ENCODE data around the gene ROBO1. TPM values are rescaled to one million over a fixed set of nuclear protein-coding genes. Genes with fewer than 3 reads are reported as not detected.

ROBO1 gene
- total RNA-seq, 1 experiment from 2014 or later, result 67.6 TPM

- Histone ChIP-seq H3K27me3 (replicated peaks; ENCODE audit: insufficient read depth, low read depth, low read length, poor library complexity) (no peaks in the 10 kb centered on the region), H3K4me1 (ENCODE audit: insufficient read depth, low read length, poor library complexity, severe bottlenecking) (no peaks in the 10 kb centered on the region), H3K4me3 (ENCODE audit: low read depth, low read length, poor library complexity, severe bottlenecking) (no peak overlapping the region), H3K36me3 (ENCODE audit: insufficient read depth, low read length, poor library complexity, severe bottlenecking) (no peaks in the 10 kb centered on the region), H3K27ac (ENCODE audit: low read depth, low read length, poor library complexity, severe bottlenecking) (no peak overlapping the region), H3K9me3 (ENCODE audit: low read depth, low read length, poor library complexity, severe bottlenecking) (no peaks in the 10 kb centered on the region)
- POLR2A ChIA-PET (ENCODE audit: low non-redundant PET), result no interaction called here
- TF ChIP-seq EZH2 (IDR thresholded peaks at IDR 0.05; ENCODE audit: borderline replicate concordance, low read depth, low read length, poor library complexity, severe bottlenecking), result no peak
- no peak for TF ChIP-seq CTCF (conservative IDR thresholded peaks at IDR 0.05; ENCODE audit: low read depth, low read length)
- BruUV-seq (replicated peaks), result no TSS peak
- CTCF ChIA-PET, result no interaction called here
- DNase-seq (ENCODE audit: low spot score), result peak; percentile 44
- intact Hi-C loops (cut with micrococcal nuclease; ENCODE audit: unreplicated experiment), result no loop called here
Observed at GRCh38 chr3:79056498-79056897, 711.3 kb downstream of the ROBO1 start.

- TF ChIP-seq CTCF (conservative IDR thresholded peaks at IDR 0.05; ENCODE audit: low read depth, low read length), result no peak
- TF ChIP-seq EZH2 (IDR thresholded peaks at IDR 0.05; ENCODE audit: borderline replicate concordance, low read depth, low read length, poor library complexity, severe bottlenecking), result no peak
- ChIA-PET CTCF (no interaction called here), POLR2A (ENCODE audit: low non-redundant PET) (no interaction called here)
- no peaks in the 10 kb centered on the region for H3K4me1 ChIP-seq (ENCODE audit: insufficient read depth, low read length, poor library complexity, severe bottlenecking)
- no peaks in the 10 kb centered on the region for H3K27me3 ChIP-seq (replicated peaks; ENCODE audit: insufficient read depth, low read depth, low read length, poor library complexity)
- intact Hi-C loops (cut with micrococcal nuclease; ENCODE audit: unreplicated experiment), result no loop called here
- BruUV-seq (replicated peaks), result no TSS peak
- H3K4me3 ChIP-seq (ENCODE audit: low read depth, low read length, poor library complexity, severe bottlenecking), result no peak overlapping the region
- no peak overlapping the region for H3K27ac ChIP-seq (ENCODE audit: low read depth, low read length, poor library complexity, severe bottlenecking)
- no peaks in the 10 kb centered on the region for H3K36me3 ChIP-seq (ENCODE audit: insufficient read depth, low read length, poor library complexity, severe bottlenecking)
- DNase-seq (ENCODE audit: low spot score), result peak; percentile 33
- H3K9me3 ChIP-seq (ENCODE audit: low read depth, low read length, poor library complexity, severe bottlenecking), result no peaks in the 10 kb centered on the region
Observed at GRCh38 chr3:79052054-79052681, 715.6 kb downstream of the ROBO1 start.

GRCh38 chr3:79047581-79047980, 720.2 kb downstream of the ROBO1 start:
- POLR2A ChIA-PET (ENCODE audit: low non-redundant PET), result no interaction called here

More at GRCh38 chr3:79047581-79047980, 720.2 kb downstream of the ROBO1 start:
- Histone ChIP-seq H3K9me3 (ENCODE audit: low read depth, low read length, poor library complexity, severe bottlenecking) (no peaks in the 10 kb centered on the region), H3K27ac (ENCODE audit: low read depth, low read length, poor library complexity, severe bottlenecking) (no peak overlapping the region), H3K4me3 (ENCODE audit: low read depth, low read length, poor library complexity, severe bottlenecking) (no peak overlapping the region), H3K36me3 (ENCODE audit: insufficient read depth, low read length, poor library complexity, severe bottlenecking) (no peaks in the 10 kb centered on the region), H3K4me1 (ENCODE audit: insufficient read depth, low read length, poor library complexity, severe bottlenecking) (no peaks in the 10 kb centered on the region), H3K27me3 (replicated peaks; ENCODE audit: insufficient read depth, low read depth, low read length, poor library complexity) (no peaks in the 10 kb centered on the region)
- no TSS peak for BruUV-seq (replicated peaks)
- TF ChIP-seq CTCF (conservative IDR thresholded peaks at IDR 0.05; ENCODE audit: low read depth, low read length), result no peak
- TF ChIP-seq EZH2 (IDR thresholded peaks at IDR 0.05; ENCODE audit: borderline replicate concordance, low read depth, low read length, poor library complexity, severe bottlenecking), result no peak
- intact Hi-C loops (cut with micrococcal nuclease; ENCODE audit: unreplicated experiment), result no loop called here
- CTCF ChIA-PET, result no interaction called here
- no peak for DNase-seq (ENCODE audit: low spot score)

All from A673 (cell line).